ENCODE measurements around the gene DIDO1.
"Not testable (repeated sequence)": the region's sequence is repeated elsewhere in the genome, so short reads cannot be mapped to it uniquely, and the experiment has no call there.

The DIDO1 gene

DNA sequence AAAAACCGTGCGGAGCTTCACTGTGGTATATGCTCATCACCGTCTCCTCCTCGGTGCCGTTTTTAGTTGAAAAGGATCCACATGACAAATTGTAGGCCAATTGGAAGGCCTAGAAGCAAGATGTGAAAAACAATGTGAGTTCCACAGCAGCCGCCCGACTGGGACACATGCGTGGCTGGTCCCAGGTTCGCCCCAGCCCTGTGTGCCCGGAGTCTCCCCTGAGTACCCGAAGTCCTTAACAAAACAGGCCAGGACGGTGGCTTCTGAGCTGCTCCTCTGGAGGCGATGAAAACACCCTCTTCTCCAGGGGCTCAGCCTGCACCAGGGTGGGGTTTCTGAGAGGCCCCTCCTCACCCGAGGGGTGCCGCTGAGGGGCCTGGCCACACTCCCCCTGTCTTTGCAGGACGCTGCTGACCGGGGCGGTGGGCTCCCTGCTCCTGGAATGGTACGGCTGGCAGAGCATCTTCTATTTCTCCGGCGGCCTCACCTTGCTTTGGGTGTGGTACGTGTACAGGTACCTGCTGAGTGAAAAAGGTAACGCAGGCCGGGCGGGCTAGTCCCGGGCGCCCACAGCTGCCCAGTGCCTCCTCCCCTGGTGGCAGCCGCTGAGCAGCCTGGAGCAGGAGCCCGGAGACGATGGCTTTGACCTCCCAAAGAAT, 36.0 kb upstream of the DIDO1 start:
- no peak for DNase-seq

DNA sequence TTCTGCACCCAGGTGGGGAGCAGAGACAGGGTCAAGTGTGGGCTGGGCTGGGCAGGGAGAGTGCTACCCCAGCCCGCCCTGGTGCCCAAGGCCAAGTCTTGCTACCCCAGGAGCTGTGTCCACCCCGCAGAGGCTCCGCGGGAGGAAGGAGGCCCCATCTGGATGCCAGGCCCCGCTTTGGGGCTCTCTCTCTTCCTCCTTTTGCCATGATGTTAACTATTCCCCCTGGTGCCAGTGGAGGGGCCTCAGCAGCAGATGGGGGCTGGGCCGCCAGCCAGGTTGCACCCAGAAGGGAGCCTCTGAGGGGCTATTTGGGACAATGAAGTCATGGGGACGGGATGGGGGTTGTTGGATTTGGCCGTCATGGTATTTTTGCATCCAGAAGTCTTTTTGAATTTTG, 35.5 kb upstream of the DIDO1 start:
- no peak for DNase-seq

DNA sequence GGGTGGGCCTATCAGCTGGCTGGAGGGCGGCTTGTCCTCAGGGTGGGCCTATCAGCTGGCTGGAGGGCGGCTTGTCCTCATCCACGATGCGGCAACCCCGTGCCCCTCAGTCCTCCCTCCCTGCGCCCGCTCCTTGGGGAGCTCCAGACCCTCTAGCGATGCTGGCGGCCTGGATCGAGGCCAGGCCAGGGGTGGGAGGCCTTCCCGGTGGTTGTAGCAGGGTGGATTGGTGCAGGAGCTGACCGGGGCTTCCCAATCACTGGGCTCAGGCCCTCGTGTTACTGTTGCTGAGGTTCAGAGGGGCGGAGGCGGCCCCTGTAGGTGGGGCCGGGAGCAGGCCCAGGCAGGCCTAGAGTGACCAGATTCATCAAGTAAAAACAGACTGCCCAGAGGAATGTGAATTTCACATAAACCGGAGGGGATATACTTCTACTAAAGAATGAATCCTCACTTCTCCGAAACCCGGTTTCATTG, 35.0 kb upstream of the DIDO1 start:
- DNase-seq: no peak

DNA sequence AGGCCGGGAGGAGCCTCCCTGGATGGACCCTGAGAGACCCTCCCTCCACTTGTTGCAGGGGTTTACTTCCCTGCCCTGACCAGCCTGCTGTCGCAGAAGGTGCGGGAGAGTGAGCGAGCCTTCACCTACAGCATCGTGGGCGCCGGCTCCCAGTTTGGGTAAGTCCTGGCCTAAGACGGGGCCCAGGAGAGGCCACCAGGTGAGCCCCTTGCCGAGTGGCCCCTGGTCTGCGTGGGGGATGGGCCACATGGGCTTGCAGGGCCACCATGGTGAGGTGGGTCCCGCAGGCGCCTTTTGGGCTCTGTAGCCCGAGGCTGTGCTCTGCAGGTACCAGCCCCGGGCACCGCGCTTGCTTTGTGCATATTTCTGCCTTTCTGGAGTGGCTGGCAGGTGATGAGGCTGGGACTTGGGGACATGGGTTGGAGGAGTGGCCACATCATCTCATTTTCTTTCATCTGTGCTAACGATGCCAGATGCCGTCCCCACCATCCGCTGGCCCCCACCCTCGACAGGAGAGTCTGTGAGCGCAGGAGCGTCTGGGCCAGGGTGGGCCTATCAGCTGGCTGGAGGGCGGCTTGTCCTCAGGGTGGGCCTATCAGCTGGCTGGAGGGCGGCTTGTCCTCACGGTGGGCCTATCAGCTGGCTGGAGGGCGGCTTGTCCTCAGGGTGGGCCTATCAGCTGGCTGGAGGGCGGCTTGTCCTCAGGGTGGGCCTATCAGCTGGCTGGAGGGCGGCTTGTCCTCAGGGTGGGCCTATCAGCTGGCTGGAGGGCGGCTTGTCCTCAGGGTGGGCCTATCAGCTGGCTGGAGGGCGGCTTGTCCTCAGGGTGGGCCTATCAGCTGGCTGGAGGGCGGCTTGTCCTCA, 34.4 kb upstream of the DIDO1 start:
- DNase-seq: not testable (repeated sequence)

DNA sequence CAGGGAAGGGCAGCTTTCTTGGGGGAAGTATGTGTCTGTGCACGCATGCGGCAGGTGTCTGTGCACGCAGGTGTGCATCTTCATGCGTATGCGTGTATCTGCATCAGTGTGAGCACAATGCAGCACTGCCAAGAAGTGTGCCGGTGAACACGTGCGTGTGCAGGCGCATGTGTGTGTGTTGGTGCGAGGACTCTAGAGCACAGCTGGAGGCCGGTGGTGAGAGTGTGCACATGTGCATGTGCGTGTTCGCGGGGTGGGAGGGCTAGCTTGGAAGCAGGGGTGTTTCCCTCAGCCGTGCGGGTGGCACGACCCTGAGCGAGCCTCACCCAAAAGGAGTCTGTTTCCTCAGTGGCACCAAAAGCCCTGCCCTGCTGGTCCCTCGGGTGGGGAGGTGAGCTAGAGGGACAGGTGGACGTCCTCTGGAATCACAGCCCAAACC, 33.7 kb upstream of the DIDO1 start:
- no peak for DNase-seq

DNA sequence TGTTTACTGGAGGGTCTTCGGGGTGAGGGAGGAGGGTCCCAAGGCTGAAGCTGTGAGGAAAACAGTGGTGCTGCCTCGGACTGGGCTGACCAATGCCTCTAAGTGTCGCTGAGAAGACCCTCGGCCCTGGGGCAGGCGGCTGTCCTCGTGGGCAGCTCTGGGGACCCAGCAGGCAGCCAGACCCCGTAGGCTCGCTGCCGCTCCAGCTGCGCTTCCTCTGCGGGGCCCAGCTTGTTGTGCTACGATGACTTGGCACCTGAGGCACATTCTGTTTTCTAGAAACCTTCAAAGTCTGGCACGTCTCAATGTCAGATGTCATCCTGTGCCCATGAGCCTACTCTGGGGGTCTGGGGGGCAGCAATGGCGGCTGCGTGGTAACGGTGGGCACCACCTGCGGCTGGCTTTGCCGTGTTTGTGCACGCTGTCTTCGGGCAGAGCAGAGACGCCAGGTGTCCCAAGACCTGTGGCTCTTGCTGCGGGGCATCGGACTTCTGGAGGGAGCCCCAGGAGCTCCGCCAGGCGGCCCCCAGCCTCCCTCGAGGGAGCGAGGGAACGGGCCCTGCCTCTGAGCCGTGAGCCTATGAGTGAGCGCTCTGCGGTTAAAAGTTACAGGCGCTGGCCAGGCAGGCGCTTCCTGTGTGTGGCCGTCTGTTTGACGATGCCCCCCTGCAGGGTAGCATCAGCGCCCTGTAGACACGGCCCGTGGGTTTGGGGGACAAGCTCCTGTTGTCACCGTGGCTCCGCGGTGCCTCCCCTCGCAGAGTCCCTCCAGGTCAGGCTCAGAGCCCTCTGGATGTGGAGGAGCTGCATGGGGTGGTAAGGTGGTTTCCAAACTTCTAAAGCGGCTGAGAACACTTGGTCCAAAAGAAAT, 33.0 kb upstream of the DIDO1 start:
- no peak for DNase-seq

DNA sequence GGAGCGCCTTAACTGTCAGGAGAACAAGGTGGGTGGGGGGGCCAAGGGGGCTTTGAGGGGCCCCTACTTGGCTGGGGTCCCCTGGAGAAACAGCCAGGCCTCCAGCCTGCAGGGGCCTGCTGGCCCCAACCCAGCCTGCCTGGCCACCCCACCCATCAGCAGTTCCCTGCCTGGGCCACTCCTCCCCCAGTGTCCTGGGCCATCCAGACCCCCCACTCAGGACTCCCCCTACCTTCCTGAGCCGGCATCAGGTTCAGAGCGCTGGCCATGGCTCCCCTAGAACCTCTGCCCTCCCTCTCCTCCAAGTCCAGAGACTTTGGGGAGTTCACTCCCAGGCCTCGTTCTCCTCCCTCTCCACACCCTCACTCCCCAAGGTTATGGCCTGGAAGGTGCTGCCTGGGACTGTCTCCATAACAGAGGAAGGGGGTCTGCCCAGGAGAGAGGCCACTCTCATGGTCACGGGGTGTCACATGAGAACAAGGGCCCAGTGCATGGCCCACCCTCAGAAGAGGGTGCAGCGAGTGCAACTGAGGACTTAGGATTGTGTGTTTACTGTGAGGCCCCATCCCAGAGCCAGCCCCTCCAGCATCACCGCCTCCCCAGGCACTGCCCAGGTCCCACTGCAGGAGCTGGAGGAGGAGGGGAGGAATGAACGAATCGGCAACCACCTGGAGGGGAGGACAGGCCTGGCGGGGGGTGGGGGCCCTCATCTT, 32.2 kb upstream of the DIDO1 start:
- no peak for DNase-seq

DNA sequence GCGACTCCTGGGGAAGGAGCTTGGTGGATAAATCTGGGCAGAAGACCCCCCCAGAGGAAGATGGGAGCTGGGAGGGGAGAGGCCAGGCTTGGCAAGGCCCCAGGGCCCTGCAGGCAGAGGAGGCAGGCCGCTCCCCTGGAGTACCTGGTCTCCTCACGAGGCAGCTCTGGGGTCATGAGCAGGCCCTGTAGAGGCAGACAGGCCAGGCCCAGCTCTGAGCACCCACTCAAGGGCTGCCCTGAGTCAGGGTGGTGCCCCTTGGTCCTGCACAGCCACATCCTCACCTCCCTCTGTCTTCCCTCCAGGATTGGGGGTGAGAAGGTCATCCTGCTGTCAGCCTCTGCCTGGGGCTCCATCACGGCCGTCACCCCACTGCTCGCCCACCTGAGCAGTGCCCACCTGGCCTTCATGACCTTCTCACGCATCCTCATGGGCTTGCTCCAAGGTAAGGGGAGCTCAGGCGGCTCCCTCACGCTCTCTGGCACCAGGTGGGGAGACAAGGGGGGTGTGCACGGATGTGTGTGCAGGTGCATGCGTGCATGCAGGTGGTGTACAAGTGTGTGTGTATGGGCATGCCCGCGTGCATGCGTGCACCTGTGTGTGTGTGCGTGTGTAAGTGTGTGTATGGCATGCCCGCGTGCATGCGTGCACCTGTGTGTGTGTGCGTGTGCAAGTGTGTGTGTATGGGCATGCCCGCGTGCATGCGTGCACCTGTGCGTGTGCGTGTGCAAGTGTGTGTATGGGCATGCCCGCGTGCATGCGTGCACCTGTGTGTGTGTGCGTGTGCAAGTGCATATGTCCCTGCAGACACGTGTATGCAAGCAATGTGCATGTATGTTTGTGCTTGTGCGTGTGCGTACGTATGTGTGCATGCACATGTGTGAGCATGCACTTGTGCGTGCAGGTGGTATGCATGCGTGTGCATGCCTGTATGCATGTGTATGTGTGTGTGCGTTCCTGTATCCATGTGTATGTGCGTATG, 31.1 kb upstream of the DIDO1 start:
- DNase-seq: no peak

DNA sequence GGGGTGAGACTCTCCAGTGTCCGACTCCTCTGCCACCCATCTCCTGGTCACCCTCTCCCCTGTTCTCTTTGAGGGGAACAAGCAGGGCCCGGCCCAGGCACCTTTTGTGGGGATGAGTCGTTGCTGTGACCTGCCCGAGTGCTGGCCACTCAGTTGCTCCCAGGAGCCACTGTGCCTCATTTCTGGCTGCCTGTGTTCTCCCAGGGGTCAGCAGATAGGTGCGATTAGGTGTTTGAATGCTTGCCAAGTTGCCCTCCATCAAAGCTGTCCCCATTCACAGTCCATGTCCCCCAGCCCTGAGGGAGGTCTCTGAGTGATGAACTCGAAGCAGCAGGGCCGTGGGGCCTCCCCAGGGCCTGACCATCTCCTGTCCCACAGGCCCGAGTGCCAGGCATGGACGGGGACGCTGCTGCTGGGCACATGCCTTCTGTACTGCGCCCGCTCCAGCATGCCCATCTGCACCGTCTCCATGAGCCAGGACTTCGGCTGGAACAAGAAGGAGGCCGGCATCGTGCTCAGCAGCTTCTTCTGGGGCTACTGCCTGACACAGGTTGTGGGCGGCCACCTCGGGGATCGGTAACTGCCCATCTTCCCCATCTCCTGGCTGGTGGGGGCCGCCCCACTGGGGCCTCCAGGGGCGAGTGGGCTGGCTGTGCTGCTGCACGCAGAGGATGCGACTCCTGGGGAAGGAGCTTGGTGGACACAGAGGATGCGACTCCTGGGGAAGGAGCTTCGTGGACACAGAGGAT, 30.3 kb upstream of the DIDO1 start:
- DNase-seq: no peak

DNA sequence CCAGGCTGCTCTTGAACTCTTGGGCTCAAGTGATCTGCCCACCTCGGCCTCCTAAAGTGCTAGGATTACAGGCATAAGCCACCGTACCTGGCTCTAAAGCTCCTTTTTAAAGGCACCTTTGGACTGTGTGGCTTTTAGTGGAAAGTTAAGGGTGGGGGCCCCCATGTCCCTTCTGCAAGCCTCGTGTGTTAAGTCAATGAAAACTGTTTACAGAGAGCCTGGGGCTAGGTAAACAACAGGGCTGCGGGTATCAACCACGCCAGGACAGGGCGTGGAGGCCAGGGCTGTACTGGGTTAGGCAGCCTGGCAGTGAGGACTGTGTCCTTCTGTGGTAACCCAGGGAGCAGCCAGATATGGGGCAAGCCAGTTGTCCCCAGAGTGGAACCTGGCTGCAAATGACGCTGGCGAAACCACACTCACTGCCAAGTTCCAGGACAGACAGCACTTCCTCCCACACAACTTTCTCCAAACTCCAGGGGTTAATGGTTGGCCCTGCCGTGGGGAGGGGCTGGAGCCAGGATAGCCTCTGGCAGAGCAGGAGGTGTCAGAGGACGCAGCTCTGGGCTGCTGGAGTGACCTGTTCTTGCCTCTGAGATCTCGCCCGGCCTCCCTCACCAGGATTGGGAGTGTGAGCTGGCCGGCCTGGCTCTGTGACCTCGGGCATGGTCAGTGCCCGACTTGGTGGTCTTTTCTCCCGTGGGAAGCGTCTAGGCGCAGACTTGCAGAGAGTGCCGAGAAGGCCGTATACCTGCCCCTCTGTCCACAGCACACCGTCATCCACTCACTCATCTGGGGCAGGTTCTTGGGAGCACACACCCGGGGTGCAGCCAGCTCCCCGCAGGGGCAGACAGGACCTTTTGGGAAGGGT, 29.4 kb upstream of the DIDO1 start:
- DNase-seq: no peak

DNA sequence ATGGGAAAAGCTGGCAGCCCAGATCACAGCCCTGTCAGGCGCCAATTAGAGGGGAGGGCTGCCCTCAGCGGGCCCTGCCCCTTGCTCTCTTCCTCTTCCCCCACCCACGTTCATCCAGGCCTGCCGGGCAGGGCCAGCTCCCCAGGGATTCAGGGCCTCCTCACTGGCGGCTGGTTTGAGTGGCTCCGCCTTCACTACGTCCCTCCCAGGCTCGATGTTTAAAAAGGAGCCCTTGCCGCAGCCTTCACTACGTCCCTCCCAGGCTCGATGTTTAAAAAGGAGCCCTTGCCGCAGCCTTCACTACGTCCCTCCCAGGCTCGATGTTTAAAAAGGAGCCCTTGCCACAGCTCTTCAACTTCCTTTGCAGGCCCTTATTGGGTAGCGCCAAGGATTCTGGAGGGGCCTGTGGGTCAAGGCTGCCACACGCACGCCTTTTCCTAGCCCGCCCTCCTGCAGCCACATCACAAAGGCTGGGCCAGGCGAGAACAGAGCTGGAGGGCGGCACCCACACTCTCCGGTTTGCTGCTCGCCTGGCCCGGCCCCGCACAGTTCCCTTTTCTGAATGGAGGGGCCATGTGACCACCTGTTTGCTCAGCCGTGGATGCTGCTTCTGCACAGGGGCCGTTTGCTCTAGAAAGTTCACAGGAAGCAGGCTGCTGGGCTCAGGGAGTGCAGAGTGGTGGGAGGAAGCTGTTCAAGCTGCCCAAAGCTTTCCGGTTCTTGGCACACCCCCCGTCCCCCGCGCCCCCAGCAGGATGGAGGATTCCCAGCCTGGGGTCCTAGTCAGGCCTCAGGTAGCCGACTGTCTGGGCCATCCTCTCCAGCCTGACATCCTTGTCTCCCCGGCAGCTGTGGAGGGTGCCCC, 27.8 kb upstream of the DIDO1 start:
- DNase-seq: peak; percentile 76

DNA sequence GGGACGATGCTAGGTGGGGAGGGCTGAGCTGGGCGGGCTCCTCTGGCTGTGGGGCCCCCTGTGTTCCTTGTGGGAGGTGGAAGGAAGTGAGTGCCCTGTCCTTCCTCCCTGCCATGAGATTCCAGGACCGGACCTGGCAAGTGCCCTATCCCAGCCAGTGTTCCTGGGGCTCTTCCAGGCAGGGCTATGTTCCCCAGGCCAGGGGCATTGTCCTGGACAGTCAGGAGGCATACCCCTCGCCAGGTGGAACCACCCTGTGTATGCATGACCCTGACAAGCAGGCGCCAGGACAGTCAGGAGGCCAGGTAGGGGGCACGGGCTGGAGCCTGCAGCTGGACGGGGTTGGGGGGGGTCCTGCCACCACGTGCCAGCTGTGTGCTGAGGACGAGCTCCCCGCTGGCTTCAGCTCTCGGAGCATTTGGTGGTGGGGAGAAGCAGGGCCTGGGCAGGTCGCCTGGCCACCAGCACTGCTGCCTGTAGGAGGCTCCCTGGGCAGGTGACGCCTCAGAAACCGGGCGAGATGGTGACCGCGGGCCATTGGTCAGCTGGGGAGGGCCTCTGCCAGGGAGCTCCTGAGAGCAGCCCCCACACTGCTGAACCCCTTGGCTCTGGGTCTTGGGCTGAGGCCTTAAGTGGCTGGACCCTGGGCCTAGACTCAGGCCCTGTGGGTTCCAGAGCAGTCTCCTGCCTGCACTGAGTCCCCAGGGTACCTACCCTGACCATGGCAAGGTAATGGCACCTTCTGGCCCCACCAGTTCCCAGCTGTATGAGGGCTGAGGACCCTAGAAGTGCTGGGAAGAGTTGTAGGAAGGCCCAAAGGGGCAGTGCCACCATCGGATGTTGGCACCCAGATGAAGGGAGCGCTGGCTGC, 26.9 kb upstream of the DIDO1 start:
- no peak for DNase-seq

DNA sequence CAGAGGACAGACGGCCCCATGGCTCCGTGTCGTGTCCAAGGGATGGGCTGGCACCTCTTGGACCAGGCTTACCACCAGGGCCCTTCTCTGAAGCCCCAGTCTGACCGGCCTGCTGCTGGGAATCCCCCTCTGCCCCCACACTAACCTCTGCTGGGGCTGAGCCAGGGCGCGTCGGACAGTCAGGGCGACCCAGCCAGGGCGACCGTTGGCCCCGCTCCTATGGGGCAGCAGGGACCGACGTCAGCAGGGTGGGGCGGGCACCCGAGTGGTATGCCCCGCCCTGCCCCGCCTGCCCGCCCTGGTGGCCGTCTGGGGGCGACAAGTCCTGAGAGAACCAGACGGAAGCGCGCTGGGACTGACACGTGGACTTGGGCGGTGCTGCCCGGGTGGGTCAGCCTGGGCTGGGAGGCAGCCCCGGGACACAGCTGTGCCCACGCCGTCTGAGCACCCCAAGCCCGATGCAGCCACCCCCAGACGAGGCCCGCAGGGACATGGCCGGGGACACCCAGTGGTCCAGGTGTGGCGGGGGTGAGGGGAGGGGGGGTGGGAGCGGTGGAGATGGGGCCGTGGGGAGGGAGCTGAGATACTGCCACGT, 26.2 kb upstream of the DIDO1 start, which contains the start of gene SLC17A9:
Gene SLC17A9 (plus strand): TSS at position 337 of the 595 bp plus-strand sequence. CDS start 122 bp downstream, at position 459.
- peak; percentile 53 for DNase-seq

DNA sequence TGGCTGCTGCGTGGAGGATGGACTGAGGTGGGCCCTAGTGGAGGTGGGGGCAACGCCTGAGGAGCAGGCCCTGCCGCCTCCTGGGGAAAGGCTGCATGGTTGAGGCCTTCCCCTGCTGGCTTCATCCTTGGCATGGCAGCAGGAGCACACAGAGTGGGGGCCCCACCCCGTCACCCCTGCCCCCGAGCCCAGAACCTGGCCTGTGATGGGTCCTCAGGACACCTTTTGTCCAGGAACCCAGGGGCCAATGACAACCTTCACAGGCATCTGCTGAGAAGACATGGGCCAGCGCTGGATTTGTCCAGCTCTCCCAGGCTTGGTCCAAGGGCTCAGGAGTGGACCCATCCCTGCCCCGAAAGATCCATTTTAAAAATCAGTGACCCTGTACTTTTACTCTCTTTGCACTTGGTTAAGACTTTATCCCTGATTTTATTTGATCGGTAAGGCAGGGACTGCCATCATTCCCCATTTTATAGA, 25.6 kb upstream of the DIDO1 start:
- DNase-seq: no peak

DNA sequence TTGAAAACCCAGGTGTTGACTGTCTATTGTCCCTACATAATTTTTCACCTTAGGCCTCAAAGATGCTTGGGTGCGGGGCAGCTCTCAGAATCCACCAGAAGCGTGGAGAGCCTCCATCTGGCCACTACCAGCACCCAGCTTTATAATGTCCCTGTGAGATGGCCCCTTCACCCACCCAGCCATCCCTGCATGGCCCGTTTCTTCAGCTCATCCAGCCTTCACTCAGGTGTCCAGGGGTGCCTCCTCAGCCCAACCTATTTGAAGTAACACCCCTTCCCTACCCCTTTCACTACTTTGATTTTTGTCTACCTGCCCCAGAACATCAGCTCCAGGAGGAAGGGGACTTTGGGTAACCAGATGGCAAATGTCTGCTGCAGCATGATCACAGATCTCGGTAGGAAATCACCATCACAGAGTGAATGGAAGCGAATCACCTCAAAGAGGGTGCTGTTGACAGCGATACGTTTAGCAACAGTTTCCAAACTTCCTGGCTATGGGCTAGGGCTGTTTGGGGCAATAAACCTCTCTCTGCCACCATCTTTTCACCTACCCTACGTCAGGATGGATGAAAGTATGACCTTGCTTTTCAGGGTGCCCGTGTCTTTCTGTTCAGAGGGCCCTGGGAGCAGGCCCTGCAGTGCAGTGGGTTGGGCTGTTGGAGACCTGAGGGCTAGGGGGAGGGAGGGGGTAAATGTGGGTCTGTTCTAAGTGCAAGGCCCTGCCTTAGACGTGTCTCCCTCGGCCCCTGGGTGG, 25.0 kb upstream of the DIDO1 start:
- DNase-seq: no peak

DNA sequence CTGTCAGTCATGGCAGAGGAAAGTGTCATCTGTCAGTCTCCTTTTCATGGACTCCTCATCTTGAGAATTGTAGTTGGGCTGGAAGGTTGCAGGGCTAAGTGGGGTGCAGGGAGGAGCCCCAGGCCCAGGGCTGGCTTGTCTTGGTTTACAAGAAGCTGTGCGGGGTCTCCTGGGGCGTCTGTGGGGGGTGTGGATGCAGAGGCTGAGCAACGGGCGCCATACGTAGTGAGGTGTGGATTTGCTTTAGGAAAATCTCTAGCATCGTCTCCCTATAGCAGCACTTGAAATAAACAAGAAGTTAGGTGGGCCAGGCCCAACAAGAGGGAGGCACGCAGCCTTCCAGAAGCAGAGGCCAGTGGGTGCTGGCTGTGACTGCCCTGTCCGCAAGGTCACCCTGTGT, 24.4 kb upstream of the DIDO1 start:
- DNase-seq: no peak
